ENCODE data around the gene RAB1B.

DNA sequence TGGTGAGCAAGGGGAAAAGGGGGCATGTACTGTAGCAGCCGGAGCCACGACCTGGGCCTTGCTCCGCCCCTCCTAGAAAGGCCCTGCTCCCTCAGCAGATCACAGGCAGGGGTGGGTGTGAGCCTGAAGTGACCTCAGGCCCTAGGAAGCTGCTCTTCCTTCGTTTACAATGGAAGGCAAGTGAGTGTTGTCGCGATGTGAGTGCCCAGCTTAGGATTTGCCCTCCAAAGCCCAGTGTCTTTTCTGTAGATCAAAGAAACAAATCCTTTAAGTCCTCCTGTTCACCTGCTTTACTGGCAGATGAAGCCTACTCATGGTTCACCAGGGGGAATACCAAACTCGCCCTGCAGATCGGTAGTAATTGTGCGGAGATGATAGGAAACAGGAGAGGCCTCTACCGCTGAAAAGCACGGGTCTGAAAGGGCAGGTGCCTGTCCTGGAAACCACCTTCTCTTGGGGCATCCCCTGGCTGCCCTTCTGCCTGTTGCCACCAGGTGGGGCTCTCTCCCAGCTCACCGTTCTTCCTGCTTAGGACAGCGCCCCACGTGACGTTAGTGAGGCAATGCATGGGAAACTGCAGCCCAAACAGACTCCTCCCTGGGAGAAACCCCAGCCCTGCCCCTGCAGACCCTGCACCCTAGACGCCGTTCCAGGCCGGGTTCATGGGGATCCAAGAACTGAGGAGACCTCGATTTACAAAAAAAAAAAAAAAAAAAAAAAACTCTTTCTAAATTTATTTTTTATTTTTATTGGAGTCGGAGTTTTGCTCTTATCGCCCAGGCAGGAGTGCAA lies 45.9 kb upstream of the RAB1B start:
- TF ChIP-seq, protein P1, sequence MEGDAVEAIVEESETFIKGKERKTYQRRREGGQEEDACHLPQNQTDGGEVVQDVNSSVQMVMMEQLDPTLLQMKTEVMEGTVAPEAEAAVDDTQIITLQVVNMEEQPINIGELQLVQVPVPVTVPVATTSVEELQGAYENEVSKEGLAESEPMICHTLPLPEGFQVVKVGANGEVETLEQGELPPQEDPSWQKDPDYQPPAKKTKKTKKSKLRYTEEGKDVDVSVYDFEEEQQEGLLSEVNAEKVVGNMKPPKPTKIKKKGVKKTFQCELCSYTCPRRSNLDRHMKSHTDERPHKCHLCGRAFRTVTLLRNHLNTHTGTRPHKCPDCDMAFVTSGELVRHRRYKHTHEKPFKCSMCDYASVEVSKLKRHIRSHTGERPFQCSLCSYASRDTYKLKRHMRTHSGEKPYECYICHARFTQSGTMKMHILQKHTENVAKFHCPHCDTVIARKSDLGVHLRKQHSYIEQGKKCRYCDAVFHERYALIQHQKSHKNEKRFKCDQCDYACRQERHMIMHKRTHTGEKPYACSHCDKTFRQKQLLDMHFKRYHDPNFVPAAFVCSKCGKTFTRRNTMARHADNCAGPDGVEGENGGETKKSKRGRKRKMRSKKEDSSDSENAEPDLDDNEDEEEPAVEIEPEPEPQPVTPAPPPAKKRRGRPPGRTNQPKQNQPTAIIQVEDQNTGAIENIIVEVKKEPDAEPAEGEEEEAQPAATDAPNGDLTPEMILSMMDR (IDR thresholded peaks at IDR 0.05): peak; percentile 99
- TF ChIP-seq EZH2 (IDR thresholded peaks at IDR 0.05; ENCODE audit: borderline replicate concordance, insufficient read depth, low read depth, low read length, poor library complexity, severe bottlenecking): no peak

All from B cell (primary cell).